GM19324 (cell line): ENCODE data around the gene ATXN7L2.

Source experiments
- ATAC-seq: cut with Tn5 transposase; IDR thresholded peaks from one replicate; pipeline ENCODE4 v1.9.1; 2021; ENCODE audit warnings: mild to moderate bottlenecking, moderate library complexity; ENCODE audit not compliant: unreplicated experiment, low FRiP score

Gene ATXN7L2

GRCh38 chr1:109497449-109498160 lies 13.9 kb downstream of the ATXN7L2 start:
- ATAC-seq, result no peak

- no peak for ATAC-seq
These were observed 14.6 kb downstream of the ATXN7L2 start for GRCh38 chr1:109498161-109498801.

GRCh38 chr1:109499081-109499480 lies 15.4 kb downstream of the ATXN7L2 start:
- no peak for ATAC-seq

GRCh38 chr1:109499661-109500536 lies 16.2 kb downstream of the ATXN7L2 start:
- no peak for ATAC-seq

DNA sequence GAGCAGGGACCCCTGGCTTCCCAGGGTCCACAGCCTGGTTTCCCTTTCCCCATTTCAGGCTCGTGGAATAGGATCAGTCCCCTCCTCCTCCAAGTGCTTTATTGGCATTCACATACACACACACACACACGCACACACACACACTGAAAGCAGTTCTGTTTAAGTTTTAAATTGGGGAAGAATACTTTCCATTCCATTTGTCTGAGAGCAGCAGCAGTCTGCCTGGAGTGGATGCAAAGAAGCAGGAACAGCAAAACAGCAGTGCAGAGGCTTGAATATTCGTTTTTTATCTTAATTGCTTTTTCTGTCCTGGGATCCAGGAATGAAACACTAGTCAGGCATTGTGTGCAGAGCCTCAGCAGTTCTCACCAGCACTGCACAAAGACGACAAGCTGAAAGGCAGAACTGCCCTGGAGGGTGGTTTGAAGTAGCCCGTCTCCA lies 17.3 kb downstream of the ATXN7L2 start:
- ATAC-seq, result no peak

GRCh38 chr1:109501644-109502363 lies 18.1 kb downstream of the ATXN7L2 start:
- ATAC-seq, result no peak

DNA sequence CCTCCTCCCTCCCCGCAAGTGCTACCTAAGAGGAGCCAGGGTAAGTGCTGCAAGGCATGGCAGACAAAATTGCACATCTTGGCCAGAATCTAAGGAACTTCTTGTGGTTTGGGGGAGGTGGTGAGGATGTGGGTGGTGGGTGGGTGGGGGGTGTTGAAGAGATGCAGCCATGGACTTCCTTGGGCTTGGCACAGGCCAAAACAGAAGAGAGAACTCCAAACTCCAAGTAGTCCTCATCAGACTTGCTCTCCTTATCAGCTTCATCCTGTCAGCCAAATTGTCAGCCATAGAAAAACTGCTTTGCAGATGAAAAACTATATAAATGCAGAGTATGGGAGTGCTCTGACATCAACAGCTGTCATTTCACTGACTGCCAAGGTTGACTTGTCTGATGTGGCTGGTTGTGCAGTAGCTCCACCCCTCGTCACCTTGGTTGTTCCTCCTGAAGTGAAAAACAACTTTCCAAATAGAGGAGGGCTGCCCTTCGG lies 18.7 kb downstream of the ATXN7L2 start:
- ATAC-seq, result no peak

DNA sequence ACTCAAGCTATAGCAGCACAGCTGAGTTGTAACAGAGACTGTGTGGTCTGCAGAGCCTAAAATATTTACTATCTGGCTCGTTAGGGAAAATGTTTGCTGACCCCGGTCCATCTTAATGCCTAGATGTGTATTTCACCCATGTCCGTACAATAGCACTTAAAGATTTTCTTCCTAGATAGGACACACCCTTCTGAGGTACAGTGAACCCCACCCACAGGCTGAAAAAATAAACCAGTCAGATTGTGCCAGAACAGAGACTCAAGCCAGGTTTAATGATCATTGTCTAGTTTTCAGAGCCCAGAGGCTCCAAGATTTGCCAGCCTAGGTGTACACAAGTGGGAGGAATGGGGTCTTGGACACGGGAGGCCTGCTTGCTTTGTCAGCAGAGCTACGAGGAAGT lies 20.2 kb downstream of the ATXN7L2 start:
- ATAC-seq, result no peak

DNA sequence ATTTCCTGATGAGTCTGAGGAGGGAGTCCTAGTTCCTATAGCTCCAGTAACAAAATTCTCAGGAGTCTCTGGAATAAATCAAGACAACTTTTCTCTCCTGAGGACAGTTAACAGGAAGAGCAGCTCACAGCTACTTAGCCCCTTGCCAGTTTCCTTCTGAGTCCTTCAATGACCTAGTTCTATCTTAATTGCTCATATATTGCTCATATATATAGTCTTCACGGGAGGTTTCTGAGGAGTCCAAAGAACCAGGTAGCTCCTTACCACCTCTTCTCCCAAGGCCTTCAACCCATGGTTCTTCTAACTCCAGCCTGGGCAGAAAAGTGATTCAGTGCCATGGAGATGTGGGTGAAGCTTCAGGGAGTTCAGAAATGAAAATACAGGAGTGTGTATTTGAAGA lies 21.3 kb downstream of the ATXN7L2 start:
- no peak for ATAC-seq

DNA sequence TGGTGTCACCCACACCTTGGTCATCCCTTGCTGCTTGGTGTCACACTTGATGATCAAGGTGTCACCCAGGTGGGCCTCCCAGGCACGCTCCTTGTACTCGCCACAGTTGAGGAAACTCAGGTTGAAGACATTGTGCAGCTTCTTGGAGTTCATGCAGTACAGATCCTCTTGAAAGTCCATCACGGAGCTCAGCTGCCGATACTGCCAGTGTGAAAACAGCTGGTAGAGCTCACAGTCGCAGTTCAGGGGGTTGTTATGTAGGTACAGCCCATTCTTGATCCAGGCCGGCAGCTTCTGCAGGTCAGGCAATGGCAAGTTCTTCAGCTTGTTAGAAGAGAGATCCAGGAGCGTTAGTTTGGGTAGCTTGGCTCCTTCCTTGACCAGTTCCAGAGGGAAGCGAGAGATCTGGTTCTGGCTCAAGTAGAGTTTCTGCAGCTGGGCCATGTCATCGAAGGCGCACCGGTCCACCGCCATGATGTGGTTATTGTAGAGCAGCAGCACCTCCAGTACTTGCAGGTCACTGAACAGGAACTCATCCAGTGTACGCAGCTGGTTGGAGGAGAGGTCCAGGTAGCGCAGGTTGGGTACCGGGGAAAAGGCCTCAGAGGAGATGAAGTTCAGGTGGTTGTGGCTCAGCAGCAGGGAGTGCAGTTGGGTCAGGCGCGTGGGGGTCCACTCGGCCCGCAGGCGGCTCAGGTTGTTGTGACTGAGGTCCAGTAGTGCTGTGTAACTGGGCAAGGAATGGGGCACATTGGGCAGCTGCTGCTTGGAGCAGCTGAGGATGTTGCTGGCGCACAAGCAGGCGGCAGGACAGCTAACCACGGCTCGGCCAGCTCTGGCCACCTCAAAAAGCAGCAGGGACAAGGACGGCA lies 24.5 kb downstream of the ATXN7L2 start:
- no peak for ATAC-seq

- no peak for ATAC-seq
These were observed 25.1 kb downstream of the ATXN7L2 start for GRCh38 chr1:109508873-109509175.

DNA sequence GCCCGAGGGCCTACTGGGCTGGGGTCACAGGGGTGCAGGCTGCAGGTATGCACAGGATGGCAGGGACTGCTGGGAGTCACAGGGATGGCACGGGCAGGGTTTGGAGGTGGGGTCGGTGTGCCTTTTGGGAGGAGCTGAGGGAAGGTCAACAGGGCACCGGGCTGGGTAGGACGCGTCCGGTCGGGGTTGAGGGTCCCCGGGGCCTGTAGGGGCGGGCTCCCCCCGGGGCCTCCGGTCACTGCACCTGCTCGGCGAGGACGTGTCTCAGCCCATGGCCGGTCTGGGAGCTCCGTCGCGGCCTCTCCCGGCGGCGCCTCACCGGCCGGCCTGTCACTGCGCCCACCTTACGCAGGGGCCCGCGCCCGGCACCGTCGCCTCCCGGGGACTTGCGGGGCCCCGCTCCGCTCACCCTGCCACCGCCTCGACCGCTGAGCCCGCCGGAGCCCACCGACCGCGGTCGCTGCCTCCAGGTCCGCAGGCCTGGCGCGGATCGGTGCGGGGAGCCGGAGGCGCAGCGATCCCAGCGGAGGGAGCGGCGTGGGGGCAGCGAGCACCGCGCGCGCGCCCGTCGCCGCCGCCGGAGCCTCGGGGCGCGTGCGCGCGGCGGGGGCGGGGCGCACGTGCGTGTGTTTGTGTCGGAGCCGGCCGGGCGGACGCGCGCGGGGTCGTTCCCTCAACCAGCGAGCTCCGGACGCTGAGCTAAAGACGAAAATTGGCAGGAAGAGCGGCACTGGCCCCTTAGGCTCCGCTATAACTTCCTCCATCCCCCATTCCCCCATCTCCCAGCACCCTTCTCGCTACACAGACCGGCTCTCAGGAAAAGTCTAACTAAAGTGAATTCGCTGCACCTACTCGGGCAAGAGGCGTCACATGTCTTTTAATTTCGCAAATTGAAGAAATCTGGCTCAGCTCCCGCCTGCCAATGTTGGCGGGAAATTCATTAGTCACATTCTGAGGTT lies 25.8 kb downstream of the ATXN7L2 start, which contains the start of gene AMIGO1:
Gene AMIGO1 (minus strand): TSS at position 552 of the 959 bp plus-strand sequence. CDS start 815 bp downstream, outside the sequence.
- ATAC-seq, result peak; percentile 61

DNA sequence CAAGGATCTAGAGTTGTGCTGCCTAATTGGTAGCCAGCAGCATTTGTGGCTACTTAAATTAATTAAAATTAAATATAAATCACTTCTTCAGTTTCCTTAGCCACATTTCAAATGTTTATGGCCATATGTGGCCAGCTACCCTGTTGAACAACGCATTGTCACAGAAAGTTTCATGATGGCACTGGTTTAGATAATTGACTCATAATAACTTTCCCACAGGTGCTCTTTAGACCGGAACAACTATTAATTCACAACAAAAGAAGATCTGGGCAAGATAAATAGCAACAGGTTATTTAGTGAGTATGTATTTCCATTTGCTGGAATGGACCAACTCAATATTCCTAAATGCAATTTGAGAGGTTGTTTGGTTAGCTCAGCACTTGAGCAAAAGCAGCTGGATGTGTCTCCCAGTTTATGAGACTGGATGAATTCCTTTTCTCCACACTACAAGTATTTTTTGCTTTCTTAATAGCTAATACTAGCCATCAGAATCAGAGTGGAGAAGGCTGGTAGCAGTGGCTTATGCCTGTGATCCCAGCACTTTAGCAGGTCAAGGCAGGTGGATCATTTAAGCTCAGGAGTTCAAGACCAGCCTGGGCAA lies 29.5 kb downstream of the ATXN7L2 start:
- no peak for ATAC-seq

- no peak for ATAC-seq
These were observed 31.1 kb downstream of the ATXN7L2 start for GRCh38 chr1:109514846-109515245.

- ATAC-seq, result no peak
These were observed 33.2 kb downstream of the ATXN7L2 start for GRCh38 chr1:109516872-109517271.

DNA sequence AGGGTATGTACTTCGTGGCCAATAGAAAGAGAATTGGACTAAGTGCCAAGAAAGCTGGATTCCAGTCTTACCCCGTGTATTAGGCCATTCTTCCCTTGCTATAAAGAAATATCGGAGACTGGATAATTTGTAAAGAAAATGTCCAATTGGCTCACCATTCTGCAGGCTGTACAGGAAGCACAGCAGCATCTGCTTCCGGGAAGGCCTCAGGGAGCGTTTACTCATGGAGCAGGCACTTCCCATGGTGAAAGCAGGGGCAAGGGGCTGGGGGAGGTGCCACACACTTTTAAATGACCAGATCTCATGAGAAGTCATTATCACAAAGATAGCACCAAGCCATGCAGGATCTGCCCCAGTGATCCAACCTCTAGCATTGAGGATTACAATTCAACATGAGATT lies 33.6 kb downstream of the ATXN7L2 start:
- ATAC-seq, result no peak

DNA sequence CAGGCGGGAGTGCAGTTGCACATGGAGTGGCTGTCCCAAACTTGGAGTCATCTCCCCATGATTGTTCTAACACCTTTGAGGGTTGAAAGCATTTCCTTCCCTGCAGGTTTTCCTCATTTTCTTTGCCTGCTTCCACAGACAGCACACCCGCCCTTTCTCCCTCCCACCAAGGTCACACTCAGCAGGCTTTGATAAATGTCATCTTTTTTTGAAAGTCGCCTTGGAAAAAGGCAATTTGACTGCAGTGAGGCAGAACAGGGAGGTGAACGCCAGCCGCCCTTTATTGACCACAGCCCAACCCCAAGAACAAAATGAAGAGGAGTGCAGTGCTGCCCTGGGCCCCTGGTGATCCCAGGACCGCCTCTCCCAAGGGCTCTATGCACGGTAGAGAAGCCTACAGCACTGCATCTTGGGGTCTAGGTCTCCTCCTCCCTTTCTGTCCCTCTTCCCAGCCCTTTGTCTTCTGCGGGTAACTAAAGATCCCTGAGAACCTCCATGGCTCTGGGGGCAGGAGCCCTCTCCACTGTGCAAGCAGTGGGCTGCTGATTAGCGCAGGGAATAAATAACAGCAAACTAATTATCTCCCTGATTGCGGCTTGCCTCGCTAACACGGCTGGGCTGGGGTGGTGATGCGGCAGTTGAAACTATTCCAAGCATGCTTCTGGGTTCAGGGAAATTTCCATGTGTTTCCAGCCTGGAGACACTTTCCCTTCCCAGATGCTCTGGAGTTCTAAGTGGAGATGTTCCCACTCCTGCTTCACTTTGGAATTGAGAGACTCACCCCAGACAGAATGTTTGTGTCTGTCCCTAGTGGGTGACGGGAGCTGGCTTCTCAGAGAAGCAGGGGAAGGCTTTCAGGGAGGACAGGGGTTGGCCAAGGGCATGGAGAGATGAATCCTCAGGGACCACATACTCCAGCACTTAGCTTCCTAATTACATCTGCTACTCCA lies 37.6 kb downstream of the ATXN7L2 start:
- no peak for ATAC-seq
